Mesodermal cell (in vitro differentiated cells): ENCODE data around the gene TRPV5.

Experiments used
- H3K27ac ChIP-seq: 2 replicates; pipeline ENCODE4 v1.7.0; 2013; ENCODE audit warnings: mild to moderate bottlenecking, low read depth, low read length, moderate library complexity; ENCODE audit not compliant: severe bottlenecking
- H3K36me3 ChIP-seq: 2 replicates; pipeline ENCODE4 v1.7.1; 2013; ENCODE audit warnings: mild to moderate bottlenecking, low read length, moderate library complexity; ENCODE audit not compliant: control insufficient read depth, insufficient read depth
- H3K4me1 ChIP-seq: one replicate; pipeline ENCODE4 v1.7.1; 2013; ENCODE audit warnings: mild to moderate bottlenecking, low read length; ENCODE audit not compliant: insufficient read depth, control insufficient read depth, poor library complexity, severe bottlenecking
- H3K4me3 ChIP-seq: 2 replicates; pipeline ENCODE4 v1.7.0; 2013; ENCODE audit warnings: low read length, control low read depth, mild to moderate bottlenecking; ENCODE audit not compliant: insufficient read depth, poor library complexity, severe bottlenecking; ENCODE audit errors: extremely low read depth
- H3K9me3 ChIP-seq: 2 replicates; pipeline ENCODE4 v1.7.1; 2013; ENCODE audit warnings: mild to moderate bottlenecking, low read length, moderate library complexity; ENCODE audit not compliant: control insufficient read depth
- WGBS, 2 experiments: methylation state at CpG; one replicate each; pipeline ENCODE4 v1.1.5; 2013; ENCODE audit warnings: missing lambda C conversion rate in 2 of 2; ENCODE audit not compliant: insufficient coverage in 2 of 2; 5-methylcytosine and 5-hydroxymethylcytosine counted together

TRPV5 gene

GRCh38 chr7:142896741-142897379 is 36.7 kb downstream of the TRPV5 start:
- no peak overlapping the region for H3K4me3 ChIP-seq
- no peaks in the 10 kb centered on the region for H3K4me1 ChIP-seq
- H3K27ac ChIP-seq = no peak overlapping the region
- WGBS, 2 experiments = no CpG with 5 or more reads among the region's 3 CpGs
- no peaks in the 10 kb centered on the region for H3K36me3 ChIP-seq
- H3K9me3 ChIP-seq = no peaks in the 10 kb centered on the region

GRCh38 chr7:142896151-142896550 is 37.4 kb downstream of the TRPV5 start:
- Histone ChIP-seq H3K4me3 (no peak overlapping the region), H3K4me1 (no peaks in the 10 kb centered on the region), H3K9me3 (no peaks in the 10 kb centered on the region), H3K36me3 (no peaks in the 10 kb centered on the region), H3K27ac (no peak overlapping the region)
- whole genome bisulfite sequencing, 2 experiments = 100% methylated on average over 3 of the region's 3 CpGs; no CpG with 5 or more reads in 1 of the 2 experiments

DNA sequence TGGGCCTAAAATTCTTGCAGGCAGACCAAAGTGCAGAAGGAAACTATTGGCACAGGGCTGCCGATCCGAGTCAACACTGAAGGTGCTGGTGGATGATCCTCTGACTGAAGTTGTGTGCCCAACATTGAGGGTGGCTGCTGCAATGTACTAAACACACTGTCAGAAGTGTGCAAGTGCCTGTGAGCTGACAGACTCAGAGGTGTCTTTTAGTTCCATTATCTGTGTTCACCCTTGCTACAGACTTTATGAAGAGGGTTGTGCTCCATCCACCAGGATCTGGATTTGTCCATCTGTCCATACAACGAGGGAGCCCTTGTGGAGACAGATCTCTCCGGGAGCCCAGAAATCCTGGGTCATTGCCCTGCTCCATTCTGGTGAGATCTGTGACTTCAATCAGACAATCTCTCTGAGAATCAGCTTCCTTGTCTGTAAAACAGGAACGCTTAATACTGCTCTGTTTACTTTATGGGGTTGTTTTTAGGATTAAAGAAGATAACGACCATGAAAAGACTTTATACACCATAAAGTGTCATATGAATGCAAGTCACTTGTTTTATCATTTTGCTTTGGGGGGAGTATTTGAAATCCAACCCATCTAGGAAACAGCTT is 38.5 kb downstream of the TRPV5 start:
- no peak overlapping the region for H3K4me3 ChIP-seq
- 79 to 95% methylated on average over 4 of the region's 6 CpGs for WGBS, 2 experiments
- no peaks in the 10 kb centered on the region for H3K4me1 ChIP-seq
- no peaks in the 10 kb centered on the region for H3K36me3 ChIP-seq
- H3K9me3 ChIP-seq = no peaks in the 10 kb centered on the region
- no peak overlapping the region for H3K27ac ChIP-seq

DNA sequence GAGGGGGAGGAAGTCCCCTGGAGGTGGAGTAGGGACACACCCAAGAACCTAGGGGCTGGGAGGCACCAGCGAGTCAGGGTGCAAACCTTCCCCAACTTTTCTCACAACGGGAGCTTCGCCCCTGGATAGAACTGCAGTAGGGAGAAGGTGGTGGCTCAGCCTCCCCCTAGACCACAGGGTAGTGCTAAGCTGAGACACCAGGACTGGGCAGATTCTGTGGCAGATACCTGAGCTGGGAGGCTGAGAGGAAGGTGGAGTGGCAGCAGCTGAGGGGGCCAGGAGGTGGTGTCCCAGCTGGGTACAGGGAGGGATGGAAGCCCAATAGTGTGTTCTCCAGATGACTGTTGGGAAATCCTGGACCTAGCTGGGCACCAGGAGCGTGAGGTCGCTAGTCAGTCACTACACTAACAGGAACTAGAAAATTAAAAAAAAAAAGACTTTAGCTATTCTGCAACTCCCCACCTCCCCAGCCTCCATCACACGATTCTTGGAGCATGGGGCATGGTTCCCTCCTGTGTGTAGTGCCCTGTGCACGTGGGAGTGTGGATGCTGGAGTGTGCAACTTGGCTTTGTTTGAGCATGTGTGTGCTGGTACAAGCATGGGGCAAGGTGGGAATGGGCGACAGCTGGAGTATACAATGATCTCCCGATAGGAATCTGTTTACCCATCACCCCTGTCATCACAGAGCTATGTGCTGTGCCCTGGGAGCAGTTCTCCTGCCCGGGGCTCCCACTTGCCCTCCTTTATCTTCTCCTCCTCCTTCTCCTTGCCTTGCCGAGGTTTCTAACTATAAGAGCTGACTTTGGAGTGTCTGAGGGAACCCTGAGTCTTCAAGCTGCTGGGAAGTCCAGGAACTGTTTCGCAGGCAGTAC is 39.2 kb downstream of the TRPV5 start:
- 91 to 95% methylated on average over 6 to 7 of the region's 12 CpGs for WGBS, 2 experiments
- Histone ChIP-seq H3K4me3 (no peak overlapping the region), H3K9me3 (no peaks in the 10 kb centered on the region), H3K4me1 (no peaks in the 10 kb centered on the region), H3K36me3 (no peaks in the 10 kb centered on the region), H3K27ac (no peak overlapping the region)

GRCh38 chr7:142892951-142893350 is 40.6 kb downstream of the TRPV5 start:
- 60 to 71% methylated on average over 1 to 2 of the region's 5 CpGs for WGBS, 2 experiments
- Histone ChIP-seq H3K9me3 (no peaks in the 10 kb centered on the region), H3K4me1 (no peaks in the 10 kb centered on the region), H3K4me3 (no peak overlapping the region), H3K27ac (no peak overlapping the region), H3K36me3 (no peaks in the 10 kb centered on the region)

- H3K4me3 ChIP-seq = no peak overlapping the region
- WGBS, 2 experiments = 80 to 89% methylated on average over 6 to 7 of the region's 10 CpGs
- no peak overlapping the region for H3K27ac ChIP-seq
Measured at GRCh38 chr7:142891490-142892082, 42.0 kb downstream of the TRPV5 start.

DNA sequence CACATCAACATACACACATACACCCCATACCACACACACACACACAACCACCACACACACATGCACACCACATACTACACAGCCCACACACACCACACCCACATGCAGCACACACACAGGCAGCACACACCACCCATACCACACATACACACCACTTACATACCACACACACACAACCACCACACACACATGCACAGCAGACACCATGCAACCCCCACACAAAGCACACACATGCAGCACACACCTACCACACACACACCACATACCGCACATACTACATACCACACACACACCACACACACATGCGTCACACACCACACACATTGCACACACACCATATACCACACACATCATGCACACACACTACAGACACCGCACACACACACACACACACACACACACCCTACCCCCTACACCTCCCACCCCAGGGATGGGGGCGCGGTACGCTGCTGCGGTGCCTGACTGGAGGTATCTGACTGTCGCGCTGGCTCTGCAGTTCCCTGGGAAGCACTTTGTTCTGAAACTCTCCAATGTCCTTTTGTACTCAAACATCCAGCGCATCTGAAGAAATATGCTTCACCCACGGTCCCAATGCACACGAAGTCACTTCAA is 42.6 kb downstream of the TRPV5 start:
- H3K9me3 ChIP-seq = no peaks in the 10 kb centered on the region
- no peak overlapping the region for H3K27ac ChIP-seq
- no peaks in the 10 kb centered on the region for H3K36me3 ChIP-seq
- 84 to 93% methylated on average over 11 to 12 of the region's 12 CpGs for WGBS, 2 experiments
- no peak overlapping the region for H3K4me3 ChIP-seq
- no peaks in the 10 kb centered on the region for H3K4me1 ChIP-seq

More at GRCh38 chr7:142891490-142892082, 42.0 kb downstream of the TRPV5 start:
- no peaks in the 10 kb centered on the region for H3K9me3 ChIP-seq
- no peaks in the 10 kb centered on the region for H3K4me1 ChIP-seq
- H3K36me3 ChIP-seq = no peaks in the 10 kb centered on the region

DNA sequence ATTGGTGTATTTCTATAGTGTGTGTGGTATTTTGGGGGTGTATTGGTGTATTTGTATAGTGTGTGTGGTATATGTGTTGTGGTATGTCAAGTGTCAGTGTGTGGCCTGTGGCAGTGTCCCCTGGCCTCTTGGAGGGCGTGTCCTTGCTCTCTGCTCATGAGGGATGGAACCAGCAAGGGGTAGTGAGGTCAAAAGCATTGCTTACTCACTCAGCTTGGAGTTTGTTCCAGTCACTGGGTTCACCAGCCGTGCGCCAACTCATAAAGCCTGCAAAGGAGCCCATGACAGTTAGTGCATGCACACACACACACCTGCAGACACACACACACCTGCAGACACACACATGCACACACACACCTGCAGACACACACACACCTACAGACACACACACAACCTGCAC is 43.7 kb downstream of the TRPV5 start:
- 81 to 93% methylated on average over 3 of the region's 3 CpGs for WGBS, 2 experiments

GRCh38 chr7:142887282-142888015 is 46.1 kb downstream of the TRPV5 start:
- no peak overlapping the region for H3K27ac ChIP-seq
- WGBS, 2 experiments = 85 to 93% methylated on average over 10 of the region's 12 CpGs
- no peaks in the 10 kb centered on the region for H3K36me3 ChIP-seq

More for the DNA sequence above, 43.7 kb downstream of the TRPV5 start:
- Histone ChIP-seq H3K4me1 (no peaks in the 10 kb centered on the region), H3K36me3 (no peaks in the 10 kb centered on the region), H3K9me3 (no peaks in the 10 kb centered on the region), H3K4me3 (no peak overlapping the region), H3K27ac (no peak overlapping the region)

GRCh38 chr7:142886866-142887265 is 46.7 kb downstream of the TRPV5 start:
- Histone ChIP-seq H3K4me1 (no peaks in the 10 kb centered on the region), H3K27ac (no peak overlapping the region)
- WGBS, 2 experiments = 74 to 81% methylated on average over 6 to 7 of the region's 7 CpGs

More at GRCh38 chr7:142887282-142888015, 46.1 kb downstream of the TRPV5 start:
- Histone ChIP-seq H3K4me3 (no peak overlapping the region), H3K9me3 (no peaks in the 10 kb centered on the region), H3K4me1 (no peaks in the 10 kb centered on the region)

More at GRCh38 chr7:142886866-142887265, 46.7 kb downstream of the TRPV5 start:
- H3K9me3 ChIP-seq = no peaks in the 10 kb centered on the region
- H3K36me3 ChIP-seq = no peaks in the 10 kb centered on the region
- no peak overlapping the region for H3K4me3 ChIP-seq
